Measurements from ENCODE around the gene SHMT2.

GRCh38 chr12:57268264-57268663 lies 38.8 kb downstream of the SHMT2 start:
- TF ChIP-seq, protein P1, sequence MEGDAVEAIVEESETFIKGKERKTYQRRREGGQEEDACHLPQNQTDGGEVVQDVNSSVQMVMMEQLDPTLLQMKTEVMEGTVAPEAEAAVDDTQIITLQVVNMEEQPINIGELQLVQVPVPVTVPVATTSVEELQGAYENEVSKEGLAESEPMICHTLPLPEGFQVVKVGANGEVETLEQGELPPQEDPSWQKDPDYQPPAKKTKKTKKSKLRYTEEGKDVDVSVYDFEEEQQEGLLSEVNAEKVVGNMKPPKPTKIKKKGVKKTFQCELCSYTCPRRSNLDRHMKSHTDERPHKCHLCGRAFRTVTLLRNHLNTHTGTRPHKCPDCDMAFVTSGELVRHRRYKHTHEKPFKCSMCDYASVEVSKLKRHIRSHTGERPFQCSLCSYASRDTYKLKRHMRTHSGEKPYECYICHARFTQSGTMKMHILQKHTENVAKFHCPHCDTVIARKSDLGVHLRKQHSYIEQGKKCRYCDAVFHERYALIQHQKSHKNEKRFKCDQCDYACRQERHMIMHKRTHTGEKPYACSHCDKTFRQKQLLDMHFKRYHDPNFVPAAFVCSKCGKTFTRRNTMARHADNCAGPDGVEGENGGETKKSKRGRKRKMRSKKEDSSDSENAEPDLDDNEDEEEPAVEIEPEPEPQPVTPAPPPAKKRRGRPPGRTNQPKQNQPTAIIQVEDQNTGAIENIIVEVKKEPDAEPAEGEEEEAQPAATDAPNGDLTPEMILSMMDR (IDR thresholded peaks at IDR 0.05), result no peak
- TF ChIP-seq ZBTB21 (CRISPR knock-in tag; IDR thresholded peaks at IDR 0.05; ENCODE audit: borderline replicate concordance), result no peak
- TF ChIP-seq ZNF281 (CRISPR knock-in tag; IDR thresholded peaks at IDR 0.05), result no peak
- TF ChIP-seq NR2C2 (CRISPR knock-in tag; IDR thresholded peaks at IDR 0.05), result no peak
- no peak for TF ChIP-seq HMGA2 (CRISPR knock-in tag; IDR thresholded peaks at IDR 0.05)
- no peak for TF ChIP-seq NR3C1 (CRISPR knock-in tag; conservative IDR thresholded peaks at IDR 0.05; ENCODE audit: low read depth)
- TF ChIP-seq ZNF121 (CRISPR knock-in tag; IDR thresholded peaks at IDR 0.05), result no peak
- TF ChIP-seq MLX (CRISPR knock-in tag; IDR thresholded peaks at IDR 0.05), result no peak
- TF ChIP-seq FOXK1 (CRISPR knock-in tag; IDR thresholded peaks at IDR 0.05), result no peak
- TF ChIP-seq OVOL2 (CRISPR knock-in tag; IDR thresholded peaks at IDR 0.05; ENCODE audit: borderline replicate concordance), result no peak
- no peak for TF ChIP-seq CREB1 (CRISPR knock-in tag; IDR thresholded peaks at IDR 0.05)
